Kidney glomerular epithelial cell (primary cell): Measurements from ENCODE around the gene TNNT3.
A peak's percentile ranks its signal among the peaks of the same experiment; 100 is the strongest.

ENCODE experiments used
- DNase-seq: peaks from one replicate; lab custom pipeline; 2025; lab: John Stamatoyannopoulos, UW

TNNT3 gene

DNA sequence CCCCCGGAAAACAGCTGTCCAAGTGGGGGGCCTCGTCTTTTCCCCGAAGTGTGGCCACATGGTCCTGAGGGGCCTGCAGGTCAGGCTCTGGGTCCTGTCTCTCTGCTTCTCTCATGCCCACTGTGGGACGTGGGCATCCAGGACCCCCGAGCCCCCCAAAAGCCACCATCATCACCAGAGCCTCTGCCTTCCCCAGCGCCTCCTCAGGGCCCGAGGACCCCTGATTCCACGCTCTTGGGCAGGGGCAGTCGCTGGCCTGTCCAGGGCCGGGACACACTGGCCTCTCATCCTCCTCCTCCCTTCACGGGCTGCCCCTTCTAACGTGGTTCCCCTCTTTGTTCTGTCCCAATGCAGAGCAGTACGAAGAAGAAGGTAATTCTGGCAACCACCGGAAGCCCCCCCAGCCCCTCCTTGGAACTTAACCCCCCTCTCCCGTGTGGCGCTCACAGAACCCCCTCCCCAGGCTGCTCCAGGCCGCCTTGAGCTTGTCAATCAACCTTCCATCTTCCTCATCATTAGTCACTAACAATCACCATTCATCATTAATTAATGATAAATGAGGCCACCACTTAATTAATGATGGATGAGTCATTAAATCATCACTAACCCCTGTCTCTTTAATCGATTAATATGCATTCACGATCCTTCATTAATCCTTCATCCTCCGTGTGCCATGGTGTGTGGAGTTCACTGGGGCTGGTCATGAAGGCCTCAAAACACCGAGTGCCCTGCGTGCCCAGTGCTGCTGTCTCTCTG, 3.9 kb downstream of the TNNT3 start:
- DNase-seq, result no peak

DNA sequence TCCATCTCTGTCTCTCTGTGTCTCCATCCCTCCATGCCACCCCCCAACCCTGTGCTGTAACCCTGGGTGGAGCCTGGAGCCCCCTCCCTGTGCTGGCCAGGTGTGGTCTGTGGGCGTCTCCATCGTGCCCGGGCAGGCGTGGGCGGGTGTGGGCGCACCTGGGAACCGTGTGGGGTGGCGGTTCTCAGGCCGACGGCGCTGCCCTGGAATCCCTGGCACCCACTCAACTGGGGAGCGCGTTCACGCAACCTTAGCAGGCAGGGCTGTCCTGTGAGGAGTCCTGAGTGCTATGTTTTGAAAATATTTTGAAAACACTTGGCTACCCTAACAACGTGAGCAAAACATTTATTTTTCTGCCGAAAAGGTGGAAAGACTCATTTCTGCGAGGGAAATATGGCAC, 4.7 kb downstream of the TNNT3 start:
- DNase-seq, result peak; percentile 7

DNA sequence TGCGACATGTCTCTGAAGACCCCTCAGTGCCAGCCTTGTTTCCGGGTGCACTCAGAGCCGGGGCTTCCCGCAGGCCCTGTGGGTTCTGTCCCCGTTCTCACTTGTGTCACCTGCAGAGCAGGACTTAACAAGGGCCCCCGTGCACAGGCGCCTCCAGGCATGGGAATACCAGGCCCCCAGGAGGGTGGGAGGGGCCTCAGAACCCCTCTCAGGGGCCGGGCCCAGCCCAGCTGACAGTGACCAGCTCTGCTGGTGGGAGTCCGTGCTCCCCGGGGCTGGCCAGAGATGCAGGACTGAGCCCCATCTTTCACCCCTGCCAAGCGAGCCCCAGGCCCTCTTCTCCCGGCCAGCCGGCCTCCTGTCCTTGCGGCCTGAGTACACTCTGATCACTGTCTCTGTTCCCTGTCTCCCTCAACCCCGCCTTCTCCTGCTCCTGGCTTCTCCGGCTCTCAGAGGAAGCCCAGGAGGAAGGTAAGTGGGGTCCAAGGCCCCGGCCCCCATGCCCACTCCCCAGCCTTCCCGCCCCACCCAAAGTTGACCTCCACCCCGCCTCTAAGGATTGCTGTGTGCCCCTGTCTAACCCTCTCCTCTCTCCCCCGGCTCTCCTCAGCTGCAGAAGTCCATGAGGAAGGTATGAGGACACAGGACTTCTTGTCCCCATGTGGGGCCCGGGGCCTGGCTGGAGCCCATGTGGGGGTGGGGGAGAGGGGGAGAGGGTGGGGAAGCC, 5.3 kb downstream of the TNNT3 start:
- no peak for DNase-seq

DNA sequence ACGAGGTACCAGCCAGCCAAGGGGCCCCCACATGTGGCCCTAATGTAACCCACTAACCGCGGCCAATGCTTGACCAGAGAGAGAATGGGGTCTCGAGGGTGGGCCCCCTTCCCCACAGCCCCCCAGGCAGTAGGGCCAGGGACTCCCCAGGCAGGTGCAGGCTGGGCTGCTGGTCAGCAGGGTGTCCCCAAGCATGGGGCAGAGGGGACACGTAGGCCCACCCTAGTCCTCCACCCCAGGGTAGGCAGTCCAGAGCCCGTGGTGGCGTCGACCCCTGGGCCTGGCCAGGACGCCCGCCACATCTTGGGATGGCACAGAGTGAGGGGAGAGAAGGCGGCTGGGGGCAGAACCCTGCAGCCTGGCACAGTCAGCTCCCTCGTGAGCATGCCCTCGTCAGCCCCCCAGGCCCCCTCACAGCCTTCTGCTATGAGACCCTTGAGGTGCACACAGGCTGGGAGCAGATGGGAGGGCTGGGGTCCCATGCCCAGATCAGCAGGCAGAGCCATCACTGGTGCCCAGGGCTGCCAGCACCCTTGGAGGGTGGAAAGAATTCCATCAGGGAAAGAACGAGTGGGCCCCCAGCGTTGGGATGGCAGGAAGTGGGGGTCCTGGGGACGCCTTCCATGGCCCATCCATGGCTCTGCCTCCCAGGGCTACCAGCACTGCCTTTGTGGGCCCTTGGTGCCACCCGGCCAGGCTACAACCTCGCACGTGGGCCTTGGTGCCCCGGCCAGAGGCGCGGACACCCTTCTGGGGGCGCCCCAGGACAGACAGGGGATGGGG, 6.1 kb downstream of the TNNT3 start:
- no peak for DNase-seq

DNA sequence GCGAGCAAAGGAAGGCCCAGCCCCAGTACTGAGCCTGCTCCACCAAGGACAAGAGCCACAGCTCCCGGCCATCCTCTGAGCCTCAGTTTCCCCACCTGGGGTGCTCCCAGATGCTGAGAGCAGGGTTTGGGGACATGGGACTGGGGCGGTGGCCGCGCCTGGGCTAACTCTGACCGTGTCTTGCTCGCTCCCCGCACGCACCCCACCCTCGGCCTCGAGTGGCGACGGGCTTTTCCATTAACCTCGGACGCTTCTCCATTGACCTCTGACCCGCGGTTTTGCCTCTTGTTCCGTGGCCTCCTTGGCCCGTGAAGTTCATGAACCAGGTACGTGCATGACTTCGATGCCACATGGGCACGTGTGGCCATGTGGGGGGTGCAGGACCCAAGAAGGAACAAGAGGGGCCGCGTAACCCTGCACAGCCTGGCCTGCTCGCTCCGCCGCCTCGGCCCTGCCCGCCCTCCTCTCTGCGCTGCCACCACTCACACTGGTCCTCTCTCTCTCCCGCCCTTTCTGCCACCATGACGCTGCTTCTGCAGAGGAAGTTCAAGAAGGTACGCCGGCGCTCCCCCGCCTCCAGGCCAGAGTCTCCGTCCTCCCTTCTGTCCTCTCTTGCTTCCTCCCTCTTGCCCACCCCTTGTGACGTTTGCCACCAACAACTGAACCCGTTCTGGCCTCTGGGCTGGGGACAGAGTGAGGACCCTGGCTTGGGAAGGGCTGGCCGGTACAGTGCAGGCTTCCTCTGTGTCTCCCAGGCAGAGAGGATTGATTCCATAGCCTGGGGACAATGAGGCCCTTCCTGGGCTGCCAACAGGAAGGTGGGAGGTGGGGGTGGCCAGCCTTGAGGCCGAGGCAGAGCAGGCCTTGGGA, 6.9 kb downstream of the TNNT3 start:
- DNase-seq, result no peak

DNA sequence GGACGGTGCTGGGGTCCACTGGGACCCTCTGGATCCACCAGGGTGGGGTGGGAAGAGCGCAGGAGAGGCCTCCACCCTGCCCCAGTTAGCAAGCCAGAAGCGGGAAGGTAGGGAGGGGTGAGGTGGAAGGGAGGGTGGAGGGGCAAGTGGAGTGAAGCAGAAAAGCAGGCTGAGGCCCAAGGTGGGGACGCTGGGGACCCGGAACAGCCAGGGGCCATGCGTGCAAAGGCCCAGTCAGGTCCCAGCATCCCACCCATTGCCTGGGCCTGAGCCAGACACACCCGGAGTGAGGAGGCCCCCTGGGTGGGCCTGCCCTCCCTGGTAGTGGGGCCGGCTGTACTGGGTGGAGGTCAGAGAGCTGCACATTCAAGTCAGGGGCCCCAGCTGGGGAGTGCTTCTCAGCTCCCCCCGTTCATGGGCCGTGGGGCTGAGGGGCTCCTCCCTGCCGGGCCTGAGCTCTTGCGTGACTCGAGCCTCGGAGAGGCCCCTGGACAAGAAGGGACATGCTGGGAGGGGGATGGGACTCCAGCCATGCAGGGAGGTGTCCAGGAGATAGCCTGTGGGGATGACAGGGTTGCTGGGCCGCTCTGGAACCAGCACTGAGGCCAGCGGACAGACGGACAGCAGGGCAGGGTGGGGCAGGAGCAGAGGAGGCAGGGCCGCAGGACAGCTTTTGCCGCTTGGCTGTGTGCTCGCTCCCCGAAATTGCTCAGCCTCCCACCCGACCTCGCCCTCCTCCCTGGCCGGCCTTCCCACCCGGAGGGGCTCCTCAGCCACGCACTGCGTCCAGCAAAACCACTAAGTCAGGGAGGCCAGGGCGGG, 7.7 kb downstream of the TNNT3 start:
- DNase-seq, result no peak

DNA sequence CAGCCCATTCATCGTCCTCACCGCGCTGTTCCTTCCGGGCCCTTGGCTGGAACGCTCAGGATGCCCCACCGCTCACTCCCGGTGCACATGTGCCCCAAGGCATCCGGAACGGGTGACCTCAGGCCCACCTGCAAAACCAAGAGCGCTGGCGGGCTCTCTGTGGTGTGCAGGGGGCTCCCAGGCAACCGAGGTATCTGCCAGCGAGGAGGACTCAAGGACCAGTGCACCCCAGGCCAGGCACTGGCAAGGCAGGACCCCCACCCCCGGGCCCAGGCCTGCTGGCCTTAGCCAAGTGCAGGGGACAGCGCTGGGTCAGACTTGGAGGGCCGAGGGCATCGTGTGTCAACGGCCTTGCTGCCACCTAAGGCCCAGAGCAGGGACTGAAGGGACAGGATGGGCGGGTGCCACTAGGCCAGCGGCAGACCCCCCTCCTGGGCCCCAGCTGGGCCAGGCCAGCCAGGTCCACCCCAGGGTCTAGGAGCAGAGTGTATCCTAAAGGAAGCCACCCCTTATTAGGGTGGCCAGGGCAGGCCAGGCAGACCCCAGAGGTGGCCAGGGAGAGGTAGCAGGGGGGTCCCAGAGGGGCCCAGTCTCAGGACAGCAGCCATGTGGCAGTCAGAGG, 8.5 kb downstream of the TNNT3 start:
- no peak for DNase-seq

DNA sequence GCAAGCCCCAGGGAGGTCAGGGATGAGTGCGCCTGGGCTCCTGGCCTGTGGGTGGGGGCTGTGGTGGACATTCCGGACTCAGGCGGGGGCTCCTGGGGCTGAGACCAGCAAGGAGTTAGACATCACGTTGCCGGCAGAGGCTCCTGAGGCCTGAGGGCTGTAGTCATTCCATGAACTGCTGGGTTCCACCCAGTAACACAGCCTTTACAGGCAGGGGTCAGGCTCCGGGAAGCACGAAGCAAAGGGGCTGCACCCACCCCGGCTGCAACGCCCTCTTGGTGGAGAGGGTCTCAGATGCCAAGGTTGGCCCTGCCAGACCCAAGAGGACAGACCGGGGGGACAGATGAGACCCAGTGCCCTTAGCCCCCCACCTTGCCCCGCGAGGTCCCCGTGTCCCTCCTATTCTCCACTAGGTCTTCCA, 9.0 kb downstream of the TNNT3 start:
- DNase-seq, result no peak

DNA sequence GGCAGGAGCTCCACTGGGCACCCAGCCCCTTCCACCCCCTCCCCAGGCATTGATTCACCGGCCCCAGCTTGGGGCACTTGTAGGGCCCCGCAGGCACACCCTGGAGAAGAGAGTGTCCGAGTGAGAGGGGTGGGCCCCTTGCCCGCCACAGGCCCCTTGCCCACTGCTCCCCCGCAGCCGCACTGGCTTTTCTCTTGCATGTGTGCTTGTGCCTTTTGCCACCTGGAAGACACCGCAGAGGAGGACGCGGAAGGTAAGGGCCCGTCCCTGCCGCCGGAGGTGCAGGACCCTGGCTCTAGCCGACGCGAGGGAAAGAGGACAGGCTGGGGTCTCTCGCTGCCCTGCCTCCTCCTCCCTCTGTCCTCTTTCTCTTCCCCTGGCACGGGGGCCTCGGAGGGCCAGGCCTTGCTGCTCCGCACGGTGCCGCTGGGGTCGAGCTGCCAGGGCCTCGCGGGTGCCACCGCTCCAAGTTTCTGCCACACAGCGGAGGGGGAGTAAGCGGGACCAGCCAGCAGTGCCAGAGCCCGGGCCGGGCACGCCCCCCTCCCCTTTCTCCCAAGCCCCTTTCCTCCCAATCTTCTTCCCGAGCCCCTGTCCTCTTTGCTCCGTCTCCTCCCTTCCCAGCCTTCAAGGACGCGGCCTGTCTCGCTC, 9.5 kb downstream of the TNNT3 start:
- DNase-seq, result no peak

DNA sequence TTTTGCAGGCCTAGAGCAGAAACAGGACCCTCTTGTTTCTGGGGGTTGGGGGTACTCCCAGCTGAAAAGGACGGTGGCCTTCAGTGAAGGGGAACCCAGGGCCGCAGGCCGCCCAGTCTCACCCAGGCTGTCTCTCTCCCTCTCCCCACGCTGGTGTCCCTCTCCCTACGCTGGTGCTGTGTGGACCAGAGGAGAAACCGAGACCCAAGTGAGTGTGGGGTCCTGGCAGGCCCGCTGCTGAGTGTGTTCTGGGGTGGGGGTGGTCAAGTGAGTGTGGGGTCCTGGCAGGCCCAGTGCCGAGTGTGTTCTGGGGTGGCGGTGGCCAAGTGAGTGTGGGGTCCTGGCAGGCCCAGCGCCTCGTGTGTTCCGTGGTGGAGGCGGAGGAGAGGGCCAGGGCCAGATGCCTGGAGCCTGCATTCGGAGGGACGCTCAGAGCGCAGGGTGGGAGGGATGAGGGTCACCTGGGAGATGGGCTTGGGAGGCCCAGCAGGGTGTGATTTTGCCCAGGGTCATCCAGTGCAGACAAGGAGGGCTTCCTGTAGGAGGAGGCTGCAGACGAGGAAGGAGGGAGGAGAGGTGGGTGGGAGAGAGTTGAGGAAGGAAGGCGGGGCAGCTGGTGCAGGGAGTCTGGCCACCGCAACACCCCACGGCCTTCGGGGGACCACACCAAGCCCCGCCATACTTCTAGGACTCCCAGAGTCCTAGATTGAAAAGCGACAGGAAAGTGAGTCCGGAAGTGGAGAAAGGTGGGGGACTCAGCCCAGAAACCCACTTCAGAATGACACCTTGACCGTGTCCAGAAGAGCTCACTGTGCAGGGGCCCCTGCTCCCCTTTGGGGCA, 10.3 kb downstream of the TNNT3 start:
- no peak for DNase-seq

DNA sequence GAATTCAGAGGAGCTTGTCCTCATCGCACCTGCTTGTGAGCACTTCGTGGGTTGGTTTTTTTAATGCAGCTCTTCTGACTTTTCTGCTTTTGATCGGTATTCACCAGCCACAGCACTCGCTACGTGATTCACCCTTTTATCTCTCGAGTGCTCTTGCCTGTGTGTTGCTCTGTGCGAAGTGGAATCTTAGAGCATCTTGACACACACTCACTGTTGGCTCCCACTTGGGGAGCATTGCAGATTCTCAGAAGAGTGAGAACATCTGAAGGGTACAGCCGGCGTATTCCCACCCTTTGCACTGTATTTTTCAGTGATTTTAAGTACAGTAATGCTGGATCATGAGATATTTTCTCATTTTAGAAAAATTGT, 10.9 kb downstream of the TNNT3 start:
- DNase-seq, result no peak

DNA sequence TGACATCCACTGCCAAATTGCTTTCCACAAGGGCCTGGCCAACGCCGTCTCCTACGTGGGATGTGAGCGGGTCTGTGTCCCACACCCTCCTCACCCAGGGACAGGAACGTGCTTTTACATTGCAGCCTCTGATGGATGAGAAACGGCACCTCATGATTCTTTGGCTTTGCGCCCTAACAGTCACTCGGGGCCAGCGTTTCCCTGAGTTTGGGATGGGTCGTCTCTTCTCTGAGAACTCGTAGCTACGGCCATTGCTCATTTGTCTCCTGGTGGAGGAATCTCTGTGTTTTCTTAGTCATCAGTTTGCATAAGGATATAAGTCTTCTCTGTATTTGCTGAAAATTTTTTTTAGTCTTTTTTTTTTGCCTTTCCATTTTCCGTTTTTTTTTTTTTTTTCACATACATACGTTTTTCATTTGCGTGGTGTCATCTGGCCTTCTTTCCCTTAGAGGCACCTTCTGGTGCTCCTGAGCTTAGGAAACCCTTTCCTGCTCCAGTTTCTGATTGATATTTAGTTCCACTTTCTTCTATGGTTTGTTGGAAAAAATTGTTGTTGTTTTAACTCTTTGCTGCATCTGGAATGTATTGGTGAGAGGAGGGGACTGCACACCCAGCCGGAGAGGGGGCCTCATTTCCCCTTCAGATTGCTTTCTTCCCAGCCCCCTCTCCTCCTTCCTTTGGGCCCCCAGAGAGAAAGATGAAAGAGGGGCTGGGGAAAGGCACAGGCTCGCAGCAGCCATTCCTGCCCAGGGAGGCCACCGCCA, 12.0 kb downstream of the TNNT3 start:
- no peak for DNase-seq

DNA sequence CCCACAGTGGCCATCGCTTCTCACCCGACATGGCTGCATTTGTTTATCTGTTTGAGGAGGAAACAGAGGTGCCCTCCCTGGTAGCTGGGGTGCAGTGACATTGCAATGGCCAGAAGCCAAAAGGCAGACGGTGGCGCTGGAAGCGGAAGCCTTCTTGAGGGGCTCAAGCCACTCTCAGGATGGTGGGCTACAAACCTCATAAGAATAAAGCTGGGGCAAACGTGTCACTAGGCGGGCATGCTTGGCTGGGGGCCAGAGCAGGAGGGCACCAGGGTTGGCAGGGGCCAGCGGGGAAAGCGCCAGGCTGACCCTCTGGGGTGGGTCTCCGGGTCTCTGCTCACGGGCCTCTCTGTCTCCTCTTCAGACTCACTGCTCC, 12.6 kb downstream of the TNNT3 start:
- DNase-seq, result no peak

DNA sequence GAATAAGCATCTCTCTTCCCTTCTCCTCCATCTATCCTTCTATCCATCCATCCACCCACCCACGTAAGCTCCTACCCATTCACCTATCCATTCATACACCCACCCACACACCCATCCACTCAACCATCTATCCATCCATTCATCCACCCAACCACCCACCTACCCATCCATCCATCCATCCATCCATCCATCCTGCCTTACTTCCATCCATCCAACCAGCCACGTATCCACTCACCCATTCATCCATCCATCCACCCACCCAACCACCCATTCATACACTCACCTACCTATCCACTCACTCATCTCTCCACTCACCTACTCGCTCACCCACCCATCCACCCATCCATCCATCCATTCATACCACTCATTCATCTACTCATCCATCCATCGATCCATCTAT, 13.2 kb downstream of the TNNT3 start:
- no peak for DNase-seq

DNA sequence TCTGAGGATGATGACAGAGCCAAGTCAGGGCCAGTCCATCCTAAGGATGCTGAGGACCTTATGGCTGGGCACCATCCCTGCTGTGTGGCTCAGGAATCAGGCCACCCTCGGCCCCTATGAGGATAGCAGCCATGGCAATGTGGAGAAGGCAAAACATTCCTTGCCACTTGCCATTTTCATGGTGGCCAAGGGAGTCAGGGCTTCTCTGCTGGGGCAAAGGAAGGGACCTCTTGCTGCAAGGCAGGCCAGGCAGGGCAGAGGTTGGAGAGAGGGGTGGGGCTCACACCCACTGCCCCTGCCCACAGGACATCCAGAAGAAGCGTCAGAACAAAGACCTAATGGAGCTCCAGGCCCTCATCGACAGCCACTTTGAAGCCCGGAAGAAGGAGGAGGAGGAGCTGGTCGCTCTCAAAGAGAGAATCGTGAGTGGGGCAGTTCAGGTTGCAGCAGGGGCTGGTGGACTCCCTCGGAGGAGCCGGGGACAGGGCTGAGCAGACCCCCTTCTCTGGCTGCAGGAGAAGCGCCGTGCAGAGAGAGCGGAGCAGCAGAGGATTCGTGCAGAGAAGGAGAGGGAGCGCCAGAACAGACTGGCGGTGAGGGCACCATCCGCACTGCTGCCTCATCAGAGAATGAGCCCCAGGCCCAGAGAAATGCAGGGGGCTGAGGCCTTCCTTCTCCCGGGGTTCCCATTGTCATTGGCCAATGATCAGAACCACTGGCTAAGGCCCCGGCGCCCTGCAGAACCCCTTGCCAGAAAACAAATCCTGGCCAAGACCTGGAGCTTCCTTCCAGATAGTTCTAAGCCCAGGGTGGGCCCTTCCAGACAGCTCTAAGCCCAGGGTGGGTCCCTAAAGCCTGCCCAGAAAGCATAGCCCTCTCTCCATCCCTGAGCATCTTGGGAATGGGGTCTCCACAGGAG, 14.2 kb downstream of the TNNT3 start:
- DNase-seq, result no peak

DNA sequence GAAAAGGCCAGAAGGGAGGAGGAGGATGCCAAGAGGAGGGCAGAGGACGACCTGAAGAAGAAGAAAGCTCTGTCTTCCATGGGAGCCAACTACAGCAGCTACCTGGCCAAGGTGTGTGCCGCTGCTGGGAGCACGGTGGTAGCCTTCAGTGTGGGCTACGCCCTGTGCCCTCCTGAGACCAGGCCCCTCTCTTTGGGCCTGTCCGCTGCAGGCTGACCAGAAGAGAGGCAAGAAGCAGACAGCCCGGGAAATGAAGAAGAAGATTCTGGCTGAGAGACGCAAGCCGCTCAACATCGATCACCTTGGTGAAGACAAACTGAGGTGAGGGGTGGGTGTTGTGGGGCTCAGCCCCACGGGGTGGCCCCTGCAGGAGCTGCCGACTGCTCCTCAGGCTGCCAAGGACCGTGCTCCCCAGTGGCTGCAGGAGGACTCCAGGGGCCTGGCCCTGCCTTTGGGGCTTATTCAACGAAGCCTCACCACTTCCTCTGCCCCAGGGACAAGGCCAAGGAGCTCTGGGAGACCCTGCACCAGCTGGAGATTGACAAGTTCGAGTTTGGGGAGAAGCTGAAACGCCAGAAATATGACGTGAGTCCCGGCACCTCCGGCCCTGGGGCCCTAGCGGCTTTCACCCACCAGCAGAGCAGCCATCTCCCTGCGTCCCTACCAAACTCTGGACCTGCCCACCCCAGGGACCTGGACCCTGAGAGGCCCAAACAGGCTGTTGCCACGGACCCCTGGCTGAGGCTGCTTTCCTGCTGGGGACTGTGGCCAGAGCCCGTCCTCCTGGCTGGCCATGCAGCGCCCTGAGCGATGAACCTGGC, 15.0 kb downstream of the TNNT3 start:
- DNase-seq, result no peak
